ENCODE results near the gene CPNE5. TPM values are rescaled to one million over a fixed set of nuclear protein-coding genes. Genes with fewer than 3 reads are reported as not detected.
"Not testable (repeated sequence)": the region's sequence is repeated elsewhere in the genome, so short reads cannot be mapped to it uniquely, and the experiment has no call there.

Gene CPNE5
- total RNA-seq, 2 experiments from 2014 or later: 0.19 to 0.28 TPM

DNA sequence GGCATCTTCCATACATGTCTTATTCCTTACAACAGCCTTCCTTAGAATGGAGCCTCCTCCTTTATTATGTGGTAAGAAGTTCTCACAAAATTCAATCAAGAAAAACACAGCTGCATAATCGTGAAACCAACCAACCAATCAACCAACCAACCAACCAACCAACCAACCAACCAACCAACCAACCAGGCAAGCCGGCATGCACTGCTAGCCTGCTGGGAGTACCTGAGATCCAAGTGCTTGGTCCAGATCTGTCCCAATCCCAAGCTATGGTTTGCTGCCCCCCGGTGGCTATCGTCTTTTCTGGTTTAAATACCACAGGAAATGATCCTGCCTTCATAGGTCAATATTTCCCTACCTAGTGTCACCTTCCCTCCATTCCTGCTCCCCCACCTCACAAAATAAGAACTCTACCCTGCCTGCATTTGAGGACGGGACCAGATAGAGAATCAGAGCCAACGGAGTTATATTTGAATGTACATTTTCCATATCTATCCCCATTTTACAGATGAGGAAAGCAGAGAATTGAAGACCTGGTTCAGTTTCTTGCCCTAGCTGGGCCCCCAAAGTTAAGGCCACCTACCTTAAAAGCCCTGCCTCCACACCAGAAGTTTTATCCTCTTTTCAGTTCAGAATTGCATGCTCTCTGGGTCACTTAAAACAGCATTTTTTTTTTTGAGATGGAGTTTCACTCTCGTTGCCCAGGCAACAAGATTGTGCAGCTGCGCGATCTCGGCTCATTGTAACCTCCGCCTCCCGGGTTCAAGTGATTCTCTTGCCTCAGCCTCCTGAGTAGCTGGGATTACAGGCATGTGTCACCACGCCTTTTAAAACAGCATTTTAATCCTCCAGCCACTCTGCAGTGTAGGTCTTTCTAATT, 114.5 kb downstream of the CPNE5 start:
- no peak overlapping the region for H3K4me3 ChIP-seq (ENCODE audit: low read length)
- Mint-ChIP-seq H3K4me1 (ENCODE audit: low read depth) (peaks cover 15% of the 10 kb centered on the region), H3K27me3 (no peaks in the 10 kb centered on the region), H3K9me3 (no peaks in the 10 kb centered on the region), H3K27ac (no peak overlapping the region), H3K36me3 (ENCODE audit: low read depth) (no peaks in the 10 kb centered on the region), H3K4me3 (no peak overlapping the region)
- no peaks in the 10 kb centered on the region for H3K36me3 ChIP-seq (ENCODE audit: insufficient read depth, low read length)
- intact Hi-C loops (cut with DNase I, micrococcal nuclease): no loop called here
- ChIA-PET POLR2A (no interaction called here), CTCF (interaction anchor here (0.9 to 1.3 kb wide), 3 partner anchors 31 to 213 kb away, joined by 3 to 5 read pairs (median 3); no protein-coding TSS in a partner anchor)
- no peak for TF ChIP-seq CTCF (IDR thresholded peaks at IDR 0.05)
- ATAC-seq (ENCODE audit: poor library complexity): no peak
- peak in 10 of 14 experiments; percentile 10 to 67 (median 38) for DNase-seq
- H3K4me1 ChIP-seq (ENCODE audit: insufficient read depth, low read length): peaks cover 15% of the 10 kb centered on the region
- no peak overlapping the region for H3K27ac ChIP-seq (ENCODE audit: low read depth in 1 of 2, low read length in 2 of 2)
- H3K9me3 ChIP-seq (ENCODE audit: control insufficient read depth in 1 of 2, insufficient read depth in 1 of 2, low read length in 2 of 2): no peaks in the 10 kb centered on the region
- no peaks in the 10 kb centered on the region for H3K27me3 ChIP-seq (ENCODE audit: control insufficient read depth in 1 of 2, insufficient read depth in 2 of 2, low read length in 2 of 2)

GRCh38 chr6:36723992-36724391, 115.3 kb downstream of the CPNE5 start:
- H3K4me3 Mint-ChIP-seq; H3K27me3 ChIP-seq (ENCODE audit: control insufficient read depth in 1 of 2, insufficient read depth in 2 of 2, low read length in 2 of 2); ATAC-seq (ENCODE audit: poor library complexity); POLR2A ChIA-PET; H3K9me3 Mint-ChIP-seq; H3K27ac Mint-ChIP-seq; H3K36me3 ChIP-seq (ENCODE audit: insufficient read depth, low read length); DNase-seq; intact Hi-C loops (cut with DNase I, micrococcal nuclease); H3K27ac ChIP-seq (ENCODE audit: low read depth in 1 of 2, low read length in 2 of 2); H3K36me3 Mint-ChIP-seq (ENCODE audit: low read depth); H3K9me3 ChIP-seq (ENCODE audit: control insufficient read depth in 1 of 2, insufficient read depth in 1 of 2, low read length in 2 of 2); H3K4me3 ChIP-seq (ENCODE audit: low read length); H3K27me3 Mint-ChIP-seq: not testable (repeated sequence)
- CTCF ChIA-PET: interaction anchor here (1.3 kb wide), 2 partner anchors 35 to 212 kb away, joined by 3 to 5 read pairs; no protein-coding TSS in a partner anchor
- peaks cover 15% of the 10 kb centered on the region for H3K4me1 Mint-ChIP-seq (ENCODE audit: low read depth)
- H3K4me1 ChIP-seq (ENCODE audit: insufficient read depth, low read length): peaks cover 15% of the 10 kb centered on the region

DNA sequence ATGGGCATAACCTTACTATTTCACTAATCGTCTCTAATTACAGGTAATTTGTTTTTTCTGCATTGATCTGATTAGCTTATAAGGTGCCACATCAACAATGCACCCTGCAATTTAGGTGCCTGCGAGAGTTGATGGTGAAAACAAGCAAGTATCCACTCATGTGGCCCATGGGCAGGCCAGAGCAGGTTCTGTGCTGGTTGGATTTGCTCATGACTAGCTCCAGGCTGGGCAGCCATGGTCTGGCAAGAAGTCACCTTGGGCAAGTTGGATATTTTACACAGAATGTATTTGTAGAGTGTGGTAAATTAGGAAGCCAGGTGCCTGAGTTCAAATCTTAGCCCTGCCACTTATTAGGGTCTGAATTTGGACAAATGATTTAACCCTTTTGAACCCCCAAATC, 116.4 kb downstream of the CPNE5 start:
- CTCF ChIA-PET: interaction anchor here (0.6 kb wide), 1 partner anchor 1697 kb away, joined by 3 read pairs; no protein-coding TSS in a partner anchor
- H3K36me3 ChIP-seq (ENCODE audit: insufficient read depth, low read length): no peaks in the 10 kb centered on the region
- no peak for DNase-seq
- TF ChIP-seq CTCF (IDR thresholded peaks at IDR 0.05): no peak
- no peaks in the 10 kb centered on the region for H3K36me3 Mint-ChIP-seq (ENCODE audit: low read depth)
- H3K4me1 Mint-ChIP-seq (ENCODE audit: low read depth): peaks cover 12% of the 10 kb centered on the region
- no peak overlapping the region for H3K27ac ChIP-seq (ENCODE audit: low read depth in 1 of 2, low read length in 2 of 2)
- H3K27me3 Mint-ChIP-seq: no peaks in the 10 kb centered on the region
- H3K4me3 Mint-ChIP-seq: no peak overlapping the region
- no peaks in the 10 kb centered on the region for H3K27me3 ChIP-seq (ENCODE audit: control insufficient read depth in 1 of 2, insufficient read depth in 2 of 2, low read length in 2 of 2)
- no peak for ATAC-seq (ENCODE audit: poor library complexity)
- peaks cover 6% of the 10 kb centered on the region for H3K4me1 ChIP-seq (ENCODE audit: insufficient read depth, low read length)
- no peak overlapping the region for H3K4me3 ChIP-seq (ENCODE audit: low read length)
- POLR2A ChIA-PET: no interaction called here
- H3K9me3 Mint-ChIP-seq: no peaks in the 10 kb centered on the region
- H3K9me3 ChIP-seq (ENCODE audit: control insufficient read depth in 1 of 2, insufficient read depth in 1 of 2, low read length in 2 of 2): no peaks in the 10 kb centered on the region
- intact Hi-C loops (cut with DNase I, micrococcal nuclease): no loop called here
- H3K27ac Mint-ChIP-seq: no peak overlapping the region
